Peyer's patch (tissue), 4 donors: ENCODE results near the gene NDUFV3. TPM values are rescaled to one million over a fixed set of nuclear protein-coding genes. Genes with fewer than 3 reads are reported as not detected.

Source experiments
- DNase-seq, 3 donors: peaks; one replicate each; pipeline ENCODE4 v3.0.0-alpha.2; 2017 to 2019
- H3K27ac ChIP-seq, 4 donors: fragments of 200-600 bp; sonication (generic); one replicate each; pipeline ENCODE4 v1.5.1; 2016 to 2019
- H3K27me3 ChIP-seq, 2 donors: fragments of 200-600 bp; sonication (generic); one replicate each; pipeline ENCODE4 v1.5.1; 2019
- H3K36me3 ChIP-seq, 3 donors: fragments of 200-600 bp; sonication (generic); one replicate each; pipeline ENCODE4 v1.5.1; 2016 to 2019
- H3K4me1 ChIP-seq, 4 donors: fragments of 200-600 bp; sonication (generic); one replicate each; pipeline ENCODE4 v1.5.1; 2016 to 2019
- H3K4me3 ChIP-seq, 4 donors: fragments of 200-600 bp; sonication (generic); 1 replicate in 3 of 4; 2 replicates in 1 of 4; pipeline ENCODE4 v1.5.1; 2016 to 2019; ENCODE audit warnings: mild to moderate bottlenecking in 1 of 4
- H3K9me3 ChIP-seq, 4 donors: fragments of 200-600 bp; sonication (generic); one replicate each; pipeline ENCODE4 v1.5.1; 2016 to 2019; ENCODE audit warnings: mild to moderate bottlenecking in 1 of 4
- CTCF ChIP-seq, 6 experiments: fragments of 450-650 bp in 4 of 6; fragments of 200-600 bp in 2 of 6; sonication (generic) in 1 of 6; IDR thresholded peaks; one replicate each; pipeline ENCODE4 v1.5.1; 2017 to 2019; ENCODE audit warnings: antibody characterized with exemption in 6 of 6, mild to moderate bottlenecking in 3 of 6, moderate library complexity in 1 of 6
- POLR2A ChIP-seq, 2 donors: fragments of 450-650 bp; IDR thresholded peaks; one replicate each; pipeline ENCODE4 v1.5.1; 2017; ENCODE audit warnings: antibody characterized with exemption in 2 of 2, mild to moderate bottlenecking in 2 of 2, moderate library complexity in 2 of 2
- total RNA-seq, 4 donors: library from RNA; depleted of rRNA; stranded (reverse); fragments of >200 nt; gene quantifications; one replicate each; pipeline ENCODE4 v1.1.0, GENCODE V29; 2016

NDUFV3 gene
- total RNA-seq, 4 donors from 2014 or later = 32.9 to 73.4 (median 54.9) TPM

- H3K4me3 ChIP-seq = no peak overlapping the region
- TF ChIP-seq CTCF (IDR thresholded peaks at IDR 0.05) = no peak
- no peak for TF ChIP-seq POLR2A (IDR thresholded peaks at IDR 0.05)
- no peaks in the 10 kb centered on the region for H3K36me3 ChIP-seq
- no peak overlapping the region for H3K27ac ChIP-seq
- H3K9me3 ChIP-seq = no peaks in the 10 kb centered on the region
- H3K27me3 ChIP-seq = no peaks in the 10 kb centered on the region
- peaks cover 0 to 8% (median 0%) of the 10 kb centered on the region in 4 donors for H3K4me1 ChIP-seq
- no peak for DNase-seq
These were observed 9.2 kb upstream of the NDUFV3 start for GRCh38 chr21:42883921-42884320.

- DNase-seq = no peak
- H3K9me3 ChIP-seq = no peaks in the 10 kb centered on the region
- no peak overlapping the region for H3K27ac ChIP-seq
- TF ChIP-seq CTCF (IDR thresholded peaks at IDR 0.05) (no peak), POLR2A (IDR thresholded peaks at IDR 0.05) (no peak)
- no peaks in the 10 kb centered on the region for H3K27me3 ChIP-seq
- no peaks in the 10 kb centered on the region for H3K4me1 ChIP-seq
- H3K36me3 ChIP-seq = no peaks in the 10 kb centered on the region
- H3K4me3 ChIP-seq = no peak overlapping the region
These were observed 5.8 kb upstream of the NDUFV3 start for GRCh38 chr21:42887326-42887725.

GRCh38 chr21:42892582-42892930 is 553 bp upstream of the NDUFV3 start:
- DNase-seq = no peak
- TF ChIP-seq POLR2A (IDR thresholded peaks at IDR 0.05) (no peak), CTCF (IDR thresholded peaks at IDR 0.05) (no peak)
- no peaks in the 10 kb centered on the region for H3K9me3 ChIP-seq

GRCh38 chr21:42900446-42900845 is 7.3 kb downstream of the NDUFV3 start:
- no peak for TF ChIP-seq CTCF (IDR thresholded peaks at IDR 0.05)
- no peak for TF ChIP-seq POLR2A (IDR thresholded peaks at IDR 0.05)

More at GRCh38 chr21:42892582-42892930, 553 bp upstream of the NDUFV3 start:
- H3K4me3 ChIP-seq = peak overlapping the region; percentile 60 to 99 (median 79)
- H3K27ac ChIP-seq = peak overlapping the region; percentile 92 to 99 (median 95)
- H3K4me1 ChIP-seq = no peaks in the 10 kb centered on the region
- peaks cover 0 to 14% (median 0%) of the 10 kb centered on the region in 3 donors for H3K36me3 ChIP-seq
- no peaks in the 10 kb centered on the region for H3K27me3 ChIP-seq

GRCh38 chr21:42903817-42904216 is 10.7 kb downstream of the NDUFV3 start:
- H3K27ac ChIP-seq = no peak overlapping the region
- H3K36me3 ChIP-seq = peaks cover 0 to 98% (median 0%) of the 10 kb centered on the region in 3 donors
- TF ChIP-seq CTCF (IDR thresholded peaks at IDR 0.05) (no peak), POLR2A (IDR thresholded peaks at IDR 0.05) (no peak)
- no peak overlapping the region for H3K4me3 ChIP-seq
- H3K9me3 ChIP-seq = no peaks in the 10 kb centered on the region
- H3K27me3 ChIP-seq = no peaks in the 10 kb centered on the region
- no peaks in the 10 kb centered on the region for H3K4me1 ChIP-seq
- DNase-seq = no peak

More at GRCh38 chr21:42900446-42900845, 7.3 kb downstream of the NDUFV3 start:
- Histone ChIP-seq H3K27me3 (no peaks in the 10 kb centered on the region), H3K4me1 (no peaks in the 10 kb centered on the region), H3K27ac (no peak overlapping the region), H3K36me3 (peaks cover 0 to 92% (median 0%) of the 10 kb centered on the region in 3 donors), H3K9me3 (no peaks in the 10 kb centered on the region), H3K4me3 (no peak overlapping the region)
- no peak for DNase-seq

GRCh38 chr21:42905195-42905594 is 12.1 kb downstream of the NDUFV3 start:
- TF ChIP-seq CTCF (IDR thresholded peaks at IDR 0.05) (no peak), POLR2A (IDR thresholded peaks at IDR 0.05) (no peak)
- H3K4me3 ChIP-seq = no peak overlapping the region
- no peak for DNase-seq
- no peaks in the 10 kb centered on the region for H3K27me3 ChIP-seq
- H3K4me1 ChIP-seq = no peaks in the 10 kb centered on the region
- peaks cover 0 to 99% (median 0%) of the 10 kb centered on the region in 3 donors for H3K36me3 ChIP-seq
- H3K27ac ChIP-seq = no peak overlapping the region
- H3K9me3 ChIP-seq = no peaks in the 10 kb centered on the region
